HCT116 (cell line): ENCODE measurements around the gene ZNF358. TPM values are rescaled to one million over a fixed set of nuclear protein-coding genes. Genes with fewer than 3 reads are reported as not detected.

Source experiments
- ATAC-seq: fragments of 200-7000 bp; cut with Tn5 transposase; 2 replicates; pipeline ENCODE4 v1.9.1; 2020; ENCODE audit warnings: mild to moderate bottlenecking, moderate library complexity
- BruUV-seq: library from RNA; stranded (reverse); fragments of 400-500 nt; replicated peaks from 2 replicates; lab custom pipeline; 2021; lab: Mats Ljungman, UMichigan
- CTCF ChIA-PET: fragments of 300-600 bp; sonication (Branson Sonifier 250); formaldehyde crosslinking; loops from one replicate; lab custom pipeline; 2021; ENCODE audit warnings: antibody characterized with exemption; lab: Charles Lee
- POLR2A ChIA-PET: fragments of 300-600, 350-600 bp; sonication (Branson Sonifier 250); formaldehyde crosslinking; loops from one replicate; lab custom pipeline; 2021; ENCODE audit warnings: antibody characterized with exemption; lab: Charles Lee
- RAD21 ChIA-PET, 2 experiments: fragments of 300-600 bp; sonication (Branson Sonifier 250); formaldehyde crosslinking; loops; one replicate each; lab custom pipeline; 2023; ENCODE audit warnings: low total read pairs in 2 of 2; ENCODE audit not compliant: uncharacterized antibody in 2 of 2, unreplicated experiment in 2 of 2, low non-redundant PET in 1 of 2; lab: Charles Lee
- DNase-seq: peaks from one replicate; pipeline ENCODE4 v3.0.0-alpha.2; 2010; ENCODE audit warnings: low read depth, low spot score
- H2AFZ ChIP-seq: fragments of 200-600 bp; shearing (Covaris generic), sonication (generic); 2 replicates; pipeline ENCODE4 v1.6.1; 2017; ENCODE audit warnings: low read depth, mixed run types, mixed read lengths, antibody characterized with exemption, low read length; ENCODE audit not compliant: poor library complexity, severe bottlenecking
- H3K27ac ChIP-seq: 2 replicates; pipeline ENCODE4 v1.5.1; 2012; ENCODE audit warnings: low read depth, low read length
- H3K27me3 ChIP-seq: fragments of 200-600 bp; sonication (generic); 2 replicates; pipeline ENCODE4 v1.6.1; 2016; ENCODE audit warnings: mixed run types, low read length, mixed read lengths; ENCODE audit not compliant: insufficient read depth
- H3K36me3 ChIP-seq, 2 experiments: fragments of 200-500 bp in 1 of 2; fragments of 200-600 bp in 1 of 2; sonication (Bioruptor generic) in 1 of 2; sonication (generic) in 1 of 2; 2 replicates each; pipeline versions ENCODE4 v1.5.1 to v1.6.1; 2014 to 2016; ENCODE audit warnings: low read length in 2 of 2, inconsistent platforms in 1 of 2, mixed read lengths in 1 of 2, mixed run types in 1 of 2; ENCODE audit not compliant: insufficient read depth in 2 of 2, control insufficient read depth in 1 of 2
- H3K4me1 ChIP-seq, 2 experiments: fragments of 200-600 bp in 1 of 2; sonication (generic) in 1 of 2; 2 replicates each; pipeline versions ENCODE4 v1.5.1 to v1.6.1; 2012 to 2017; ENCODE audit warnings: low read length in 2 of 2, inconsistent platforms in 1 of 2, mild to moderate bottlenecking in 1 of 2, mixed read lengths in 1 of 2, mixed run types in 1 of 2, moderate library complexity in 1 of 2; ENCODE audit not compliant: insufficient read depth in 2 of 2, control insufficient read depth in 1 of 2
- H3K4me2 ChIP-seq: fragments of 200-600 bp; sonication (generic); 2 replicates; pipeline ENCODE4 v1.6.1; 2017; ENCODE audit warnings: mixed run types, low read length, mixed read lengths
- H3K4me3 ChIP-seq, 2 experiments: fragments of 200-600 bp in 1 of 2; sonication (generic) in 1 of 2; replicated peaks in 1 of 2; 2 replicates each; pipeline ENCODE4 v1.5.1; 2011 to 2016; ENCODE audit warnings: low read length in 2 of 2, control low read depth in 1 of 2, low read depth in 1 of 2, mild to moderate bottlenecking in 1 of 2, mixed read lengths in 1 of 2, mixed run types in 1 of 2
- H3K79me2 ChIP-seq: fragments of 200-600 bp; sonication (generic); 2 replicates; pipeline ENCODE4 v1.6.1; 2017; ENCODE audit warnings: mild to moderate bottlenecking, mixed run types, low read length, moderate library complexity, mixed read lengths; ENCODE audit not compliant: insufficient read depth
- H3K9ac ChIP-seq: fragments of 200-600 bp; sonication (generic); 2 replicates; pipeline ENCODE4 v1.6.1; 2016; ENCODE audit warnings: low read length, mixed read lengths
- H3K9me2 ChIP-seq: fragments of 200-600 bp; sonication (generic), shearing (Covaris generic); 2 replicates; pipeline ENCODE4 v1.6.1; 2017; ENCODE audit warnings: mixed run types, mild to moderate bottlenecking, moderate library complexity; ENCODE audit not compliant: insufficient read depth
- H3K9me3 ChIP-seq, 2 experiments: fragments of 200-500 bp in 1 of 2; fragments of 200-600 bp in 1 of 2; sonication (Bioruptor generic) in 1 of 2; sonication (generic) in 1 of 2; 2 replicates each; pipeline ENCODE4 v1.6.1; 2014 to 2017; ENCODE audit warnings: low read length in 2 of 2, mixed read lengths in 2 of 2, inconsistent platforms in 1 of 2, low read depth in 1 of 2, mild to moderate bottlenecking in 1 of 2, mixed run types in 1 of 2, moderate library complexity in 1 of 2; ENCODE audit not compliant: control insufficient read depth in 1 of 2, insufficient read depth in 1 of 2
- H4K20me1 ChIP-seq: fragments of 200-600 bp; sonication (generic), shearing (Covaris generic); 2 replicates; pipeline ENCODE4 v1.6.1; 2017; ENCODE audit warnings: mixed run types, mild to moderate bottlenecking, moderate library complexity; ENCODE audit not compliant: insufficient read depth
- CEBPB ChIP-seq: IDR thresholded peaks from 2 replicates; pipeline ENCODE4 v1.6.1; 2012; ENCODE audit warnings: low read depth
- CTCF ChIP-seq, 3 experiments: fragments of 200-600 bp in 1 of 3; sonication (generic) in 1 of 3; IDR thresholded peaks in 2 of 3; conservative IDR thresholded peaks in 1 of 3; 2 replicates each; pipeline ENCODE4 v1.5.1; 2012 to 2017; ENCODE audit warnings: low read depth in 2 of 3, low read length in 2 of 3, antibody characterized with exemption in 1 of 3, borderline replicate concordance in 1 of 3, control low read depth in 1 of 3, mild to moderate bottlenecking in 1 of 3, mixed read lengths in 1 of 3, mixed run types in 1 of 3, moderate library complexity in 1 of 3; ENCODE audit not compliant: insufficient read depth in 1 of 3
- EGR1 ChIP-seq: IDR thresholded peaks from 2 replicates; pipeline ENCODE4 v1.6.1; 2012; ENCODE audit warnings: low read depth
- ELF1 ChIP-seq: IDR thresholded peaks from 2 replicates; pipeline ENCODE4 v1.6.1; 2012; ENCODE audit warnings: low read depth, borderline replicate concordance
- EZH2 ChIP-seq: fragments of 200-600 bp; sonication (generic); IDR thresholded peaks from 2 replicates; pipeline ENCODE4 v1.6.1; 2017; ENCODE audit warnings: antibody characterized with exemption, mixed run types
- EZH2phosphoT487 ChIP-seq: fragments of 200-600 bp; IDR thresholded peaks from 2 replicates; pipeline ENCODE4 v1.6.1; 2018; ENCODE audit warnings: antibody characterized with exemption, borderline replicate concordance
- MAX ChIP-seq: IDR thresholded peaks from 2 replicates; pipeline ENCODE4 v1.6.1; 2012
- POLR2A ChIP-seq: IDR thresholded peaks from 2 replicates; pipeline ENCODE4 v1.7.0; 2011; ENCODE audit warnings: borderline replicate concordance; ENCODE audit not compliant: insufficient read depth, insufficient read length; ENCODE audit errors: extremely low read depth
- POLR2AphosphoS5 ChIP-seq: IDR thresholded peaks from 2 replicates; pipeline ENCODE4 v1.6.1; 2011; ENCODE audit warnings: mild to moderate bottlenecking, low read depth, low read length, moderate library complexity
- RAD21 ChIP-seq: IDR thresholded peaks from 2 replicates; pipeline ENCODE4 v1.6.1; 2012; ENCODE audit warnings: low read depth, mild to moderate bottlenecking
- REST ChIP-seq: IDR thresholded peaks from 2 replicates; pipeline ENCODE4 v1.6.1; 2012; ENCODE audit warnings: low read depth
- SIN3A ChIP-seq: IDR thresholded peaks from 2 replicates; pipeline ENCODE4 v1.6.1; 2012; ENCODE audit warnings: low read depth
- TCF7L2 ChIP-seq: IDR thresholded peaks from 2 replicates; pipeline ENCODE4 v1.7.0; 2011; ENCODE audit warnings: borderline replicate concordance, inconsistent platforms; ENCODE audit not compliant: insufficient read depth, insufficient read length; ENCODE audit errors: extremely low read depth
- ZBTB33 ChIP-seq: IDR thresholded peaks from 2 replicates; pipeline ENCODE4 v1.6.1; 2011; ENCODE audit warnings: mild to moderate bottlenecking, low read length, moderate library complexity; ENCODE audit not compliant: insufficient replicate concordance; ENCODE audit errors: extremely low read depth
- ZFX ChIP-seq: fragments of 450-650 bp; IDR thresholded peaks from 2 replicates; pipeline ENCODE4 v1.6.1; 2017
- ZNF274 ChIP-seq: fragments of 200-500 bp; sonication (Bioruptor generic); IDR thresholded peaks from 2 replicates; pipeline ENCODE4 v1.6.1; 2014; ENCODE audit warnings: mild to moderate bottlenecking, low read depth, low read length, inconsistent platforms
- intact Hi-C: fragments of 100-400 bp; cut with micrococcal nuclease; formaldehyde crosslinking; loops from 2 replicates; pipeline ENCODE4 v1.10.0; 2022
- total RNA-seq: library from RNA; stranded (reverse); gene quantifications from one replicate; pipeline ENCODE4 v1.2.1, GENCODE V29; 2021; ENCODE audit not compliant: unreplicated experiment

Gene ZNF358
- total RNA-seq, 1 experiment from 2014 or later, result 20.7 TPM

GRCh38 chr19:7492558-7492957, 23.3 kb upstream of the ZNF358 start:
- intact Hi-C loops, result no loop called here
- TF ChIP-seq ZNF274 (no peak), POLR2A (no peak), TCF7L2 (no peak), REST (no peak), RAD21 (no peak), EZH2 (no peak), EZH2phosphoT487 (no peak), MAX (no peak), EGR1 (no peak), ELF1 (no peak), ZBTB33 (no peak), POLR2AphosphoS5 (no peak), SIN3A (no peak), ZFX (no peak), CTCF (IDR thresholded peaks at IDR 0.05 in 2 of 3, conservative IDR thresholded peaks at IDR 0.05 in 1 of 3; ENCODE audit: borderline replicate concordance in 1 of 3, insufficient read depth in 1 of 3, low read depth in 2 of 3, low read length in 2 of 3) (no peak), CEBPB (no peak)
- Histone ChIP-seq H3K27ac (no peak overlapping the region), H3K9me3 (no peaks in the 10 kb centered on the region), H3K9me2 (no peaks in the 10 kb centered on the region), H3K4me1 (peaks cover 13 to 30% of the 10 kb centered on the region in 2 experiments), H2AFZ (no peak overlapping the region), H3K4me3 (no peak overlapping the region), H3K36me3 (no peaks in the 10 kb centered on the region), H4K20me1 (no peaks in the 10 kb centered on the region), H3K4me2 (peak overlapping the region; percentile 39; the same call in 1 of the 2 replicates), H3K27me3 (no peaks in the 10 kb centered on the region), H3K79me2 (no peaks in the 10 kb centered on the region), H3K9ac (no peak overlapping the region)
- no TSS peak for BruUV-seq
- POLR2A ChIA-PET, result no interaction called here
- CTCF ChIA-PET, result no interaction called here
- RAD21 ChIA-PET, result no interaction called here
- ATAC-seq (no peak), DNase-seq (no peak)
